Stimulated activated naive CD4-positive, alpha-beta T cell (primary cell): ENCODE data around the gene TNNI2.
A peak's percentile ranks its signal among the peaks of the same experiment; 100 is the strongest.

Experiments used
- DNase-seq, 6 experiments: peaks; one replicate each; lab custom pipeline; 2025; lab: John Stamatoyannopoulos, UW

The TNNI2 gene

DNA sequence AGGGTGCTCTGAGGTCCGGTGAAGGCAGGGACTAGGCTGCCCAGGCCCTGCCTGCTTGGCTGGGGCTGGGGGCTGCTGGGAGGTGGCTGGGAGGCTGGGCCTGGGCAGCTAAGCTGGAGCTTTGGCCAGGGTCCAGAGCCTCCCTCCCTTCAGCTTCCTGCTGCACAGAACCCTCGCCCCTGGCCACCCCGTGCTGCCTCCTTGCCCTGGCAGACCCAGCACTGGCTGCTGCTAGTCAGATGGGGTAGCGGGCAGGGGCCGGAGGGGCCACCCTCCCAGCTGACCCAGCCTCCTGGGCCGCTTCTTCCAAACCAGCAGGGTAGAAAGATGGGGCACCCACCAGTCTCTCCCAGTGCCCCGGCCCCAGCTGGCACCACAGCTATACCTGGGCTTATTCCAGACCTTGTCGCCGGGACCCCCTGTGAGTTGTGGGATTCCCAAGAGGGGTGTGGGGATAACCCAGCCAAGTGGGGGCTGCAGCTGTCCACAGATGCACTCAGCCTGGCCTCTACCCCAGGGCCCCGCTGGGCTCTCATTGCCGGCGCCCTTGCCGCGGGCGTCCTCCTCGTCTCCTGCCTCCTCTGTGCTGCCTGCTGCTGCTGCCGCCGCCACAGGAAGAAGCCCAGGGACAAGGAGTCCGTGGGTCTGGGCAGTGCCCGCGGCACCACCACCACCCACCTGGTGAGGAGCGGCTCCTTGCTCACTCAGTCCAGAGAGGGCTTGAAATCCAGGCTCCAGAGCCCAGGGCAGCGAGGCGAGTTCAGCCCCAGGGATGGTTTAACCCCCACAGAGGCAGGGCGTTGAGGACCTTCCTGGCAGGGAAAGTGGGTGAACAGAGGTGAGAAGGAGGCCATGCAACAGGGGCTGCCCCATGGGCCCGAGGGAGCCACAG lies 3.8 kb upstream of the TNNI2 start, which contains the start of gene SYT8:
SYT8 (plus strand) TSS at position 212 of the 892 bp plus-strand sequence; CDS start at position 328, 116 bp downstream.
- no peak for DNase-seq

- DNase-seq = no peak
These were observed 3.1 kb upstream of the TNNI2 start for GRCh38 chr11:1835671-1836010.

- DNase-seq = no peak
These were observed 2.5 kb upstream of the TNNI2 start for GRCh38 chr11:1836011-1836945.

DNA sequence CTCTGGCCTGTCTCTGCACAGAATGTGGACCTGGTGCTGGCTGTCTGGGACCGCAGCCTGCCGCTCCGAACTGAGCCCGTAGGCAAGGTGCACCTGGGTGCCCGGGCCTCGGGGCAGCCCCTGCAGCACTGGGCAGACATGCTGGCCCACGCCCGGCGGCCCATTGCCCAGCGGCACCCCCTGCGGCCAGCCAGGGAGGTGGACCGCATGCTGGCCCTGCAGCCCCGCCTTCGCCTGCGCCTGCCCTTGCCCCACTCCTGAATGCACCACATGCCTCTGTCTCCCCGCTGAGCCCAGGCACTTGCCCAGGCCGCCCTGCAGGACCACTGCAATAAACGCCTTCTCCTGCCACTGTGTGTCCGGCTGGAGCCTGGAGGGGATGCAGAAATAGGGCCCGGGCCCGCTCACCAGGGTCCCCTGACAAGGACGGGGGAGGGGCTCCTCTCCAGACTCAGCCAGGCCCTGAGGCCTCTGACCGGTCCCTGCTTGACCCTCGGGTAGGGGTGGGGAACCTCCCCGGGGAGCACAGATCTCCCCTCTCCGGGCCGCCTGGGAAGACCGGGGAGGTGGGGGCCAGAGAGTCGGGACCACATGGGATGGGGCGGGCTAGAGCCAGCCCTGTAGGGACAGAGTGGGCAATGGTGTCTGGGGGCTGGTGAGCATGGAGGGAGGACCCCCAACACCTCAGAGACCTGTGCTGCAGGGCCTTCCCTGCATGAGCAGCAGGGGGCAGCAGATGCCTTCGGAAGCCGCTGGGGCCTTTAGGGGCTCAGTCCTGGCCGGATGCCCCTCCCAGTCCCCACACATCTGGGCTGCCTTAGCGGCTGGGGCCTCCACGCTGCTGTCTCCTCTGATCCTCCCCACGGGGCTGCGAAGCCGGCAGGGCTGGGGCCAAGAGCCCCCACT lies 1.4 kb upstream of the TNNI2 start:
- peak; percentile 49 to 77 (median 68) for DNase-seq

DNA sequence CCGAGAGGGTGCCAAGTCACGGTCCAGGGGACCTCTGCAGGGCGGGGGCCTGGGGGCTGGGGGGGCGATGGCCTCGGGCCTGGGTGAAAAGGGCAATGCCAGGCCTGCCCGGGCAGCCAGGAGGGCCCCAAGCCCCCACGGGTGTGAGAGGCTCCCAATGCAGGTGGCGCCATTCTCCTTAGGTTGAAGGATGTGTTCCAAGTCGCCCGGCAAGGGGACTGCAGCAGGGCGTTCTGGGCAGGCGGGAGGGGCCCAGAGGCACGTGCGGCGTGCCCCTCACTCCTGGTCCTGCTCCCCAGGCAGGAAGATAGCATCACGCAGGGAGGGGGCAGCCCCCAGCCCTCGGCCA lies 730 bp upstream of the TNNI2 start:
- peak in 1 of 6 experiments; percentile 54 for DNase-seq

DNA sequence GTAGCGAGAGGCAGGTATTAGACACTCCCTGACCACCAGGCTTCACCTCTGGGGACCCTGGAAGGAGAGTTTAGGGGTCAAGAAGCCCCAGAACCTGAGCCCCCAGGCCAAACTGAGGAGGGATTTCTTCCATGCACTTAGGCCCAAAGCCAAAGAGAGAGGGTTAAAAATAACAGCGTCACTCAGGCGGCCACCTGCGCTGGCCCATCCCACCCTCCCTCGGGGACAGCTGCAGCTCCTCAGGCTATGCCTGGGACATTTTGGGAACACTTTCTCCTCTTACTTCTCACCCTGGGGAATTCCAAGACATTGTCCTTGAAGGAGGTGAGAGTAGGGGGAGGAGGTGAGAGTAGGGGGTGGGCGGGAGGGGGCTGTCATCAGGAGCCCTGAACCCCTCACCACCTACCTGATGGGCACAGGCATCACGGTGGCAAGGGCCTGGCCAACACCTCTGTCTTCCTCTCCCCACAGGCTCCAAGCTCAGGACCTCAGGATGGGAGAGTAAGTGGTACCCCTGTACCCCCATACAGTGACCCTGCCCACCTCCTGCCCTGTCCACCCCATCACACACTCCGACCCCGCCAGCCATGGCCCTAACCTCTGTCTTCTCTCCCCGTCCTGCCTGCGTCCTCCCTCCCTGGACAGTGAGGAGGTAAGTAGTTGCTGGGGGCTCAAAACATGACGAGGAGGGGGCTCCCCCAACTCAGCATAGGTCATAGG lies 583 bp downstream of the TNNI2 start:
- DNase-seq = no peak

DNA sequence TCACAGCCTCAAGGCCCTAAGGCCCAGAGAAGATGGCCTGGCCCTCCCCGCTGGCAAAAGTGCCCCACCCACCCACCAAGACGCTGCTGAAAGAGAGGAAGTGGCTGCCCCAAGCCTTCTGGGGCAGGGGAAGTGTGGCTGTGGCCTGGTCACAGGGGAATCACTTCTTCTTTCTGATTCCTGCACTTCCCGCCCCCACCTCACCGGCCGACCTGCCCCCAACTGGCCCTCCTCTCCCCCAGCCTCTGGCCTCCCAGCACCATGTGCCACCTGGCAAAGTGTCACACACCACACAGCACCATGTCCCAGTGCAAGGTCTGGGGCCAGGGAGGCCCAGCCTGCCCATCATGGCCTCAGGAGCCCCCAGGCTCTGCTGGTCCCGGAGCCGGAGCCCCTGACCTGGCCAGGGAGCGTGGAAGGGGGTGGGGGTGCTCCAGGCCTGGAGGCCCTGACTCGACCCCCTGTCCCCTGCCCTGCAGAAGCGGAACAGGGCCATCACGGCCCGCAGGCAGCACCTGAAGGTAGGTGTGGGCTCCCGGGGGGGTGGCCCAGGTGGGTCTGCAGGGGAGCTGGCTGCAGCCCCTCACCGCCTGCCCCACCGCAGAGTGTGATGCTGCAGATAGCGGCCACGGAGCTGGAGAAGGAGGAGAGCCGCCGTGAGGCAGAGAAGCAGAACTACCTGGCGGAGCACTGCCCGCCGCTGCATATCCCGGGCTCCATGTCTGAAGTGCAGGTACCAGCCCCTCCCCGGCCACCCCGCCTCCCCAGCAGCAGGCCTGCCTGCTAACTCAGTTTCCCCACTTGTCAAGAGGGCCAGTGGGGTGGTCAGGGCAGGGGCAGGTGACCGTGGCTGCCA lies 1.4 kb downstream of the TNNI2 start:
- no peak for DNase-seq

GRCh38 chr11:1840780-1841480 lies 2.1 kb downstream of the TNNI2 start:
- DNase-seq = no peak

DNA sequence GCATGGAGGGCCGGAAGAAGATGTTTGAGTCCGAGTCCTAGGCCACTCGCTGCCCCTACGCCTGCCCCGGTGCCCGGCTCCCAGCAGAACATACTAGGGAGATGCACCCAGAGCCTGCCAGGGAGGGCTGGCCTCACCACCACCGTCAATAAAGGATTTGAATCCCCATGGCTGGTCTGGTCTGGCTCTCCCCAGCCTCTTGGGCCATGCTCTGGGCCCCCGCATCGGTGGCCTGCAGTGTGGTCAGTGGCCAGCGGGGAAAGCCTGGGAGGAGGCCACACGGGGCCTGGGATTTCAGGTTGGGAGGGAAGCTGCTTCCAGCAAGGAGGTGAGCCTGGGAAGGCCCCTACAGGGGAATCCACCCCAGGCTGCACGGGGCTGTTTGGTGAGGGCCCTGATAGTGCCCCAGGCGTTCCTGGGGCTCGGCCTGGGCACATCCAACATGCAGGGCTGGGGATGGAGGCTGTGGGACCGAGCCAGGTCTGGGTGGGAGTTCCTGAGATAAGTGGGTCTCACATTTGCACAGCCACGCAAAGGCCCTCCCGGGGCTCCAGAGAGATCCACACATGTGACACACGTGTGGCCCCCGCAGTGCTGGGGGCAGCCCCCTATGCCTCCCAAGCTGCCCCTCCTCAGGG lies 2.8 kb downstream of the TNNI2 start:
- no peak for DNase-seq

DNA sequence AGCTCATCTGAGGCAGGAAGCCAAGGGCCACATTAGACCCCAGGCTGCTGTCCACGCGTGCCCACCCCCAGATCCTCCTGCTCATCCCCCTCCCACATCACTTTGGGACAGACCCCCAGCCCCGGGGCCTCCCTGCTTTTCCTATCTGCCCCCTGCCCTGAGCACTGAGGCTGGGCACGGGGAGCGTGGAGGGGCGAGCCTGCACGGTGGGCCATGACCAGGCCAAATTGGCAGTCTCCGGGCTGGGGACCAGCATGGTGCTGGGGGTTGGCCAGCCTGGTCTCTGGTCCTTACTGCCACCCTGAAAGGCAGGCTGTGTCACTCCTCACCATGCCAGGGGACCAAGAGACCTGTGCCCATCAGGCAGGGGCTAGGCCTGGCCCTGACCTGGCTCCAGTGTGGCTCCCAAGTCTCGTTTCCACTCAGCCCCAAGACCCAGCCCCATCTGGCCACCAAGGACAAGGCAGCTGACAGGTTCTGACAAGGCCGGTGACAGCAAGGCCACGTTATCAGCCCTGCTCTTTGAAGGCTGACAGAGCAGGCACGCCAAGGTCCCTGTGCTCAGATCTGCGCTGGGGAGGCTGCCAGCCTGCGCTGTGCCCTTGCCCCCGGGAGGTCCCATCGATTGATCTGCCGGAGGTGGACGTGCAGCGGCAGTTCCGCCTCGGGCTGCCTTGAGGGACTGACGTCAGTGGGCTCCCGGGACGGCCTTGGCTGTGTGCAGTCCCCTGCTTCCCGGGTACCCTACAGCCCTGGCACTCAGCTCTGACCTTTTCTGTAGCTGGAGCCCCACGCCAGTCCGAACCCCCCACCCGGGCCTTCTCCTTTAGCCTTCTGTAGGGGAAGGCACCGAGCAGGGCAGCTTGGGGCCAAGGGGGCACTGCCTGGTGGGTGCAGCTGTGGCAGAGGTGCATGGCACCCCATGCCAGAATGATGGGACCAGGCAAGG lies 3.6 kb downstream of the TNNI2 start:
- DNase-seq = no peak

- DNase-seq = no peak
These were observed 4.3 kb downstream of the TNNI2 start for GRCh38 chr11:1843098-1843473.

DNA sequence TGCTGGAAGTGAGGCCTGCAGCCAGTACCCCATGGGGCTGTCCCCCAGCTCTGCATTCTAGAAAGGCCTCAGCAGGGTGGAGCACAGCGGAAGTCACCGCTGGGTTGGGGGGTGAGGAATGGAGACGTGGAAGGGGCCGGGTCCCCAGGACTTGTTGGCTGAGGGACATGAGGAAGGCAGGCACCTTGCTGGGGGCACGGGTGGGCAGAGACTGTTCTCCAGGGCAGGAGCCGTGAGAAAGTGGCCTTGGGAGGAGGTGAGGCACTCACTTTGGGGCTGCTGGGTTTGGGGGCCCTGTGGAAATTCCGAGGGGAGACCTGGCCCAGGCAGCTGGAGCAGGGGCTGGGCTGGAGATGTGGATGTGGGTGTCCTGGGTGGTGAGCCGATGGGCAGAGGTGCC lies 5.0 kb downstream of the TNNI2 start:
- no peak for DNase-seq

DNA sequence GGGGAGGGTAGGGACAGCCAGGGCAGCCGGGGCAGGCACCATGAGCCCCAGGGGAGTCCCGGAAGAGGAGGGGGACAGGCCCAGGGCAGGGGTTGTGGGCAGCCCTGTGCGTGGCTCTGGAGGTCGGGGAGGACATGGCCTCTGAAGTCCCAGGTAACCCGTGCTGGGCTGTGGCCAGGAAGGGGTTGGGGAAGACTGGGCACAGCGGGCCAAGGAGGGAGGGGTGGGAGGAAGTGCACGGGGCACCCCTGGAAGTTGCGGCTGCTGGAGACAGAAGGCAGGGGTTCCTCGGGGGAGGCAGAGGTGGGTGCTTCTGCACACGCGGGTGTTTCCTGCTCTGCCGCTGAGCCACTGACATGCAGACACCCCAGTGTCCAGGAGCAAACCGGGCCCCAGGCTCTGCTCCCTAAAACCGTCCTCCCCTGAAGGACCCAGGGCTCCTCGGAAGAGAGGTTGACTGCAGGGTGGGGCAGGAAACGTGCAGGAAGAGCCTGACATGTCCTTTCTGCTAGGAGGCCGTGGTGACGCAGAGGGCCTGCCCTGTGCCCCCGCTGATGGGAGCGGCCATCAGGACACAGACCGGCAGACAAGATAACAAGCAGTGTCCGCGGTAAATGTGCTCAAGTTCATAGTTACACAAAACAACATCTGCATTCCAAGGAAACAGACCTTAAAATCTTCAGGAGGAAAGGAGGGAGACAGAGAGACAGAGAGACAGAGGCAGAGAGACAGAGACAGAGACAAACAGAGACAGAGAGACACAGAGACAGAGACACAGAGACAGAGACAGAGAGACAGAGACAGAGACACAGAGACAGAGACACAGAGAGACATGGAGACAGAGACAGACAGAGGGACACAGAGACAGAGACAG lies 5.7 kb downstream of the TNNI2 start:
- peak in 4 of 6 experiments; percentile 28 to 62 (median 46) for DNase-seq

GRCh38 chr11:1845095-1845429 lies 6.3 kb downstream of the TNNI2 start:
- DNase-seq = no peak

GRCh38 chr11:1845561-1846452 lies 7.0 kb downstream of the TNNI2 start:
- peak in 1 of 6 experiments; percentile 23 for DNase-seq

DNA sequence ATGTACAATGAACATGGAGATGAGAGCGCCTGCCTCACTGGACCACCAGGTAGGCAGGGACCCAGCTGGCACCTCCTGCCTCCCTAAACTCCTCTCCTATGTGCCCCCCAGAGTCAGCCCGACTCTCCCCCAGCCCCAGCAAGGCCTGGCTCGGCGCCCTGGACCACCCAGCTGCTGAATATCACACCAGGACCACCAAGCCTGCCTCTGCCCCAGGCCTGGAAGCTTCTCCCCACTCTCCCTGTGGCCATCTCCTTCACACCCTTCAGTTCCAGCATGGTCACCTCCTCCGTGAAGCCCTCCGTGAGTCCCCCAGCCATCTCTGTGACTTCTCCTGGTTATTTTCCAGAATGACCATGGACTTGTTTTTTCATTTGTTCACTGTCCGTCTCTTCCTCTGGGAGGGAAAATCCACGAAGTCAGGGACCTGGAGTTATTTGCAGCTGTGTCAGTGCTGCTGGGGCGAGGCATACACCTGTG lies 7.7 kb downstream of the TNNI2 start:
- no peak for DNase-seq
